Left lung (tissue), 10 donors: ENCODE results near the gene DNM1. TPM values are rescaled to one million over a fixed set of nuclear protein-coding genes. Genes with fewer than 3 reads are reported as not detected.

Source experiments
- ATAC-seq: fragments of 200-7000 bp; cut with Tn5 transposase; one replicate; pipeline ENCODE4 v1.9.1; 2020; ENCODE audit warnings: moderate library complexity
- DNase-seq, 4 donors: peaks; one replicate each; pipeline ENCODE4 v3.0.0-alpha.2; 2013 to 2020
- H3K27ac ChIP-seq, 2 donors: fragments of 200-600 bp; sonication (generic) in 1 of 2; one replicate each; pipeline versions ENCODE4 v1.5.0 to v1.8.0; 2020 to 2021
- H3K27me3 ChIP-seq, 2 donors: fragments of 200-600 bp; sonication (generic) in 1 of 2; one replicate each; pipeline versions ENCODE4 v1.5.0 to v1.8.0; 2020 to 2021
- H3K36me3 ChIP-seq, 2 donors: fragments of 200-600 bp; sonication (generic) in 1 of 2; one replicate each; pipeline versions ENCODE4 v1.5.0 to v1.8.0; 2020 to 2021
- H3K4me1 ChIP-seq, 2 donors: fragments of 200-600 bp; one replicate each; pipeline ENCODE4 v1.8.0; 2021
- H3K4me3 ChIP-seq, 2 donors: fragments of 200-600 bp; sonication (generic) in 1 of 2; one replicate each; pipeline versions ENCODE4 v1.5.0 to v1.8.0; 2020 to 2021; ENCODE audit warnings: mild to moderate bottlenecking in 1 of 2
- H3K9me3 ChIP-seq, 2 donors: fragments of 200-600 bp; sonication (generic) in 1 of 2; one replicate each; pipeline versions ENCODE4 v1.5.0 to v1.8.0; 2020 to 2021
- intact Hi-C, 2 donors: fragments of 100-400 bp; cut with DNase I; formaldehyde crosslinking; loops; one replicate each; pipeline versions ENCODE4 v1.11.2 to v1.14.2; 2022
- polyA plus RNA-seq, 6 donors: library from polyadenylated mRNA; unstranded; fragments of 120-200 nt; gene quantifications; one replicate each; pipeline ENCODE4 v1.2.1, GENCODE V29; 2013; ENCODE audit not compliant: insufficient read length in 6 of 6
- total RNA-seq, 2 donors: library from RNA; stranded (reverse); fragmentation: NEBNext Ultra II Directional; extraction: Animal tissue kit (Norgen Biotek cat#: 25700); gene quantifications; one replicate each; pipeline ENCODE4 v1.2.1, GENCODE V29; 2021
- TF ChIP-seq, protein P1 (sequence below), 2 donors: fragments of 200-600 bp; sonication (generic) in 1 of 2; IDR thresholded peaks; one replicate each; pipeline versions ENCODE4 v1.5.0 to v1.8.0; 2021; ENCODE audit warnings: antibody characterized with exemption in 2 of 2
- donor health status: DM: no; HTN: yes; CAD: no.
- donor health status: DM: no; HTN: no; CAD: no.

The DNM1 gene
- total and polyA plus RNA-seq, 8 donors = 9.0 to 90.0 (median 62.2) TPM

DNA sequence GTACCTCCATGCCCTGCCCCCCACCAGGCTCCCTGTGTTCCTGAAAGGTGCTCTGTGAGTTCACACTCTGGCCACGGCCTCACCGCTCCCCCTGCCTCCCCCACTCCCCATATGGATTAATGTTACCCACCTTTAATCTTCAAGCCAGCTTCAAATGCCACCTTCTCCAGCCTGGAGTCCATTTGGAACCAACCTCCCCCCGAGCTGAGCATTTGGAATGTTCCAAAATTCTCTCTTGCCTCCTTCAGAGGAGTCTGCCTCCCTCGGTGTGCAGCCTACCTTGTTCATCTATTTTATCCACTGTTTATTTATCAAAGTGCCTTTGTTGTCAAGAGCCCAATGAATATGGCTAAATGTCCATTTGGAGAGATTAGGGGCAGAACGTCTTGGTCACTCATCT lies 68.3 kb downstream of the DNM1 start:
- Histone ChIP-seq H3K4me1 (peaks cover 6 to 19% of the 10 kb centered on the region in 2 donors), H3K36me3 (peaks cover 0 to 62% of the 10 kb centered on the region in 2 donors), H3K27ac (no peak overlapping the region), H3K4me3 (no peak overlapping the region), H3K9me3 (no peaks in the 10 kb centered on the region), H3K27me3 (no peaks in the 10 kb centered on the region)
- TF ChIP-seq, protein P1, sequence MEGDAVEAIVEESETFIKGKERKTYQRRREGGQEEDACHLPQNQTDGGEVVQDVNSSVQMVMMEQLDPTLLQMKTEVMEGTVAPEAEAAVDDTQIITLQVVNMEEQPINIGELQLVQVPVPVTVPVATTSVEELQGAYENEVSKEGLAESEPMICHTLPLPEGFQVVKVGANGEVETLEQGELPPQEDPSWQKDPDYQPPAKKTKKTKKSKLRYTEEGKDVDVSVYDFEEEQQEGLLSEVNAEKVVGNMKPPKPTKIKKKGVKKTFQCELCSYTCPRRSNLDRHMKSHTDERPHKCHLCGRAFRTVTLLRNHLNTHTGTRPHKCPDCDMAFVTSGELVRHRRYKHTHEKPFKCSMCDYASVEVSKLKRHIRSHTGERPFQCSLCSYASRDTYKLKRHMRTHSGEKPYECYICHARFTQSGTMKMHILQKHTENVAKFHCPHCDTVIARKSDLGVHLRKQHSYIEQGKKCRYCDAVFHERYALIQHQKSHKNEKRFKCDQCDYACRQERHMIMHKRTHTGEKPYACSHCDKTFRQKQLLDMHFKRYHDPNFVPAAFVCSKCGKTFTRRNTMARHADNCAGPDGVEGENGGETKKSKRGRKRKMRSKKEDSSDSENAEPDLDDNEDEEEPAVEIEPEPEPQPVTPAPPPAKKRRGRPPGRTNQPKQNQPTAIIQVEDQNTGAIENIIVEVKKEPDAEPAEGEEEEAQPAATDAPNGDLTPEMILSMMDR (IDR thresholded peaks at IDR 0.05) = no peak
- intact Hi-C loops = no loop called here
- ATAC-seq (no peak), DNase-seq (no peak)

DNA sequence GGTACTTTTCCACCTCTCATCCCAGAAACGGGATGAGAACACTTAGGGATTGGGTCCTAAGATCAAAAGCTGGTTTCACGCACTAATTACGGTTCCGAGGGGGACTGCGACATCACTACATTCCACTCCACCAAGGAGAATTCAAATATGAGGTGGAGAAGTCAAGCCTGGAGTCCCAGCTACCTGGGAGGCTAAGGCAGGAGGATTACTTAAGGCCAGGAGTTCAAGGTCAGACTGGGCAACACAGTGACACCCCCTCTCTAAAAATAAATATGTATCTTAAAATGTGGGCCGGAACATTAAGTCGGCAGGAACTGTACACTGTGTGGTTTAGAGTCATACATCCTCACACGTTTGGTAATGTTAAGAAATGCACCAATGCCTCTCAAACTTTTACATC lies 71.1 kb downstream of the DNM1 start:
- Histone ChIP-seq H3K36me3 (peaks cover 0 to 37% of the 10 kb centered on the region in 2 donors), H3K4me3 (peak overlapping the region; percentile 96 to 97), H3K4me1 (peaks cover 12 to 30% of the 10 kb centered on the region in 2 donors), H3K27me3 (no peaks in the 10 kb centered on the region), H3K9me3 (no peaks in the 10 kb centered on the region), H3K27ac (no peak overlapping the region)
- TF ChIP-seq, protein P1 (IDR thresholded peaks at IDR 0.05) = no peak
- intact Hi-C loops = no loop called here
- DNase-seq = no peak
- no peak for ATAC-seq

DNA sequence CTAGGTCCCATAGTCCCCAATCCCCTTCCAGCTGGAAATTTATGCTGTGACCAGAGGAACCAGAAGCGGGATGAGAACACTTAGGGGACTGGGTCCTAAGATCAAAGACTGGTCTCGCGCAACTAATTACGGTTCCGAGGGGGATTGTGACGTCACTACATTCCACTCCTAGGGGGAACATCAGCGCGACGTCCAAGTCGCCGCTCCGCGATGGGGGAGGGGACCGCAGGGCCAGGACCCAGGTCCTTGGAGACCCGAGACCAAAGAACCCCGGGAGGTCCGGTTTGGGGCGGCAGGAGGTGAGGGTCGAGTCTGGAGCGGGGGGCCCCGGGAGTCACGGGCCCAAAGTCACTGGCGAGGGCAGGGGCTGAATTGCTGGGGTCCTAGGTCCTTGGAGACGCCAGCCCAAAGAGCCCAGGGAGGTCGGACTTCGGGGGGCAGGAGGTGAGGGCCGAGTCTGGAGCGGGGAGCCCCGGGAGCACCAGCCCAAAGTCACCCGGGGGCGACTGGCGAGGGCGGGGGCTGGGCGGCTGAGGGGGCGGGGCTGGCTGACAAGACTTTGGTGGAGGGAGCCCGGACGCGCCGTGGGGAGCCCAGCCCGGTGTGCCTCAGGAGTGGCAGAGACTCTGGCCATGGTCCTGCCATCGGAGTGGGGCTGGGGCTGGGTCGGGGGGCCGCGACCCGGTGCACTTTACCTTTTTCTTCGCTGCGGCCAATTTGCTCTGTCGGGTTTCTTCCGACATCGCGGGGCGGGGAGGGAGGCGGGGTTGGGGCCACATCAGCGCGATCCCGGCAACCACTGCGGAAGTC lies 72.2 kb downstream of the DNM1 start, which contains the start of gene GOLGA2:
Gene GOLGA2, minus strand, starts transcription at position 810 of the 810 bp plus-strand sequence. Its CDS starts 31 bp downstream, at position 779.
- intact Hi-C loops = no loop called here
- TF ChIP-seq, protein P1 (IDR thresholded peaks at IDR 0.05) = no peak
- Histone ChIP-seq H3K27ac (peak within 1 kb of the TSS; percentile 81 to 86), H3K27me3 (no peaks in the 10 kb centered on the region), H3K36me3 (peaks cover 0 to 31% of the 10 kb centered on the region in 2 donors), H3K4me3 (peak within 1 kb of the TSS; percentile 96 to 97), H3K9me3 (no peaks in the 10 kb centered on the region), H3K4me1 (peaks cover 12 to 40% of the 10 kb centered on the region in 2 donors)
- peak; percentile 69 for ATAC-seq
- peak in 2 of 4 donors; percentile 44 to 74 for DNase-seq

DNA sequence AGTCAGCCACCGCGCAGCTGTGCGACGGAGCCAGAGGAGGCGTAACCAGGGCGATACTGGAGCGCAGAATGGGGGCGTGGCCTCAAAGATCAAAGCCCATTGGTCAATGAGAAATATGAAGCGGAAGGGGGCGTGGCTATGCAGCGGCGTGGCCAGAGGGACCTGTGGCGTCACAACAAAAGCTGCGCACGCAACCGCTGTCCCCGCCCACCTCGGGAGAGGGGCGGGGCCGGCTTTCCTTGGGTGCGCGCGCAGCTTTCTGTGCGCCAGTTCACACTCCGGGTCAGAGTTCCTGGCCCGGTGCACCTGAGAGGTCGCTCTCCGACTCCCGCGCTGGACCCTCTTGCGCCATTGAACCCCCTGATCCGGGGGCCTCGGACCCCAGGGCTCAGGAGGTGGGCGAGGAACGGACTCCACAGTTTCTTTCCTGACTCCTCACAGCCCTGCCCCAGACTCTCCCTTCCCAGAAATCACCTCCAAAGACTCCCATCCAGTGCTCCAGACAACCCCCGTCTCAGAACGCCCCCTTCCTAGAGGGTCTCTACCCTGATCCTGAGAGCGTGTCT lies 72.9 kb downstream of the DNM1 start, which contains the start of gene SWI5:
Gene SWI5, plus strand, starts transcription at position 269 of the 566 bp plus-strand sequence.
- peak; percentile 96 for ATAC-seq
- Histone ChIP-seq H3K36me3 (peaks cover 0 to 27% of the 10 kb centered on the region in 2 donors), H3K9me3 (no peaks in the 10 kb centered on the region), H3K27ac (peak within 1 kb of the TSS; percentile 81 to 86), H3K4me3 (peak within 1 kb of the TSS; percentile 96 to 97), H3K4me1 (peaks cover 12 to 41% of the 10 kb centered on the region in 2 donors), H3K27me3 (no peaks in the 10 kb centered on the region)
- intact Hi-C loops = no loop called here
- TF ChIP-seq, protein P1 (IDR thresholded peaks at IDR 0.05) = no peak
- DNase-seq = peak; percentile 98 to 100 (median 100)
